ENCODE results near the gene TTC17. TPM values are rescaled to one million over a fixed set of nuclear protein-coding genes. Genes with fewer than 3 reads are reported as not detected.

Gene TTC17
- total RNA-seq, 1 donor from 2014 or later: 94.4 TPM

DNA sequence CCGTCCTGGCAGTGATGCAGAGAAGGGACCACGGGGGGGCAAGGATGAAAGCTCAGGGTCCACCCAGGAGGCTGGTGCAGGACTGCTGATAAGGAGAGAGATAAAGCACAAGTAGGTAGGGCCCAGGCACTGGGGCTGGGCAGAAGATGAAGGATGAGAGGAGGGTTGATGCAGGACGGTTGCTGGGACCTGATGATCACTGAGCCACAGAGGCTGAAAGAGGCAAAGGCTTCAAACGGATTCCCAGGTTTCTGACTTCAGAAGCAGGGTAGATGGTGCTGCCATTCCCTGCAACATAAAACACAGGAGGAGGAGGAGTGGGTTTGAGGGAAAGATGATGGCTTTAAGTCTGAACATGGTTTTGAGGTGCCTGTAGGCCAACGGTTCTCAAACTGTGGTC is 148.5 kb downstream of the TTC17 start:
- intact Hi-C loops (cut with DNase I): no loop called here
- TF ChIP-seq, protein P1, sequence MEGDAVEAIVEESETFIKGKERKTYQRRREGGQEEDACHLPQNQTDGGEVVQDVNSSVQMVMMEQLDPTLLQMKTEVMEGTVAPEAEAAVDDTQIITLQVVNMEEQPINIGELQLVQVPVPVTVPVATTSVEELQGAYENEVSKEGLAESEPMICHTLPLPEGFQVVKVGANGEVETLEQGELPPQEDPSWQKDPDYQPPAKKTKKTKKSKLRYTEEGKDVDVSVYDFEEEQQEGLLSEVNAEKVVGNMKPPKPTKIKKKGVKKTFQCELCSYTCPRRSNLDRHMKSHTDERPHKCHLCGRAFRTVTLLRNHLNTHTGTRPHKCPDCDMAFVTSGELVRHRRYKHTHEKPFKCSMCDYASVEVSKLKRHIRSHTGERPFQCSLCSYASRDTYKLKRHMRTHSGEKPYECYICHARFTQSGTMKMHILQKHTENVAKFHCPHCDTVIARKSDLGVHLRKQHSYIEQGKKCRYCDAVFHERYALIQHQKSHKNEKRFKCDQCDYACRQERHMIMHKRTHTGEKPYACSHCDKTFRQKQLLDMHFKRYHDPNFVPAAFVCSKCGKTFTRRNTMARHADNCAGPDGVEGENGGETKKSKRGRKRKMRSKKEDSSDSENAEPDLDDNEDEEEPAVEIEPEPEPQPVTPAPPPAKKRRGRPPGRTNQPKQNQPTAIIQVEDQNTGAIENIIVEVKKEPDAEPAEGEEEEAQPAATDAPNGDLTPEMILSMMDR (IDR thresholded peaks at IDR 0.05): no peak
- Histone ChIP-seq H3K9me3 (no peaks in the 10 kb centered on the region), H3K4me3 (no peak overlapping the region), H3K4me1 (no peaks in the 10 kb centered on the region), H3K27me3 (no peaks in the 10 kb centered on the region), H3K27ac (no peak overlapping the region), H3K36me3 (no peaks in the 10 kb centered on the region)
- ATAC-seq: no peak
- DNase-seq: no peak

DNA sequence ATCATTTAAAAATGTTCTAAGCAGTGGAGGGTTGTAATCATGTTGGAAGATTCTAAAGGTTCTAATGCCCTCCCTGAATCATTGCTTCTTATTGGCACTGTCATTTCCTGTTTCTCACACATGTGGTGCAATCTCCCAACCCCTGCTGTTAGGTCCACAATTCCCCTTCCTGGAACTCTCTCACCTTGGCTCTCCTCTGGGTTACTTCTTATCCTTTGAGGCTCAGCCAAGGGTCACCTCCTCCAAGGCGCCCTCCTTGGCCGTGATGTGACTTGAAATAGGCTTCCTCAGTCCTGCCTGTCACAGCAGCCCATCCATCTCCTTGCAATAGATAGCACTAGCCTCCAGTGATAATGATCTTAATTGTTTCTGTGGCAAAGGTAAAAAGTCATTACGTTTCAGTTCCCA is 149.8 kb downstream of the TTC17 start:
- intact Hi-C loops (cut with DNase I): no loop called here
- Histone ChIP-seq H3K36me3 (no peaks in the 10 kb centered on the region), H3K4me3 (no peak overlapping the region), H3K27ac (no peak overlapping the region), H3K4me1 (no peaks in the 10 kb centered on the region), H3K27me3 (no peaks in the 10 kb centered on the region), H3K9me3 (no peaks in the 10 kb centered on the region)
- TF ChIP-seq, protein P1 (IDR thresholded peaks at IDR 0.05): no peak
- no peak for DNase-seq
- no peak for ATAC-seq

DNA sequence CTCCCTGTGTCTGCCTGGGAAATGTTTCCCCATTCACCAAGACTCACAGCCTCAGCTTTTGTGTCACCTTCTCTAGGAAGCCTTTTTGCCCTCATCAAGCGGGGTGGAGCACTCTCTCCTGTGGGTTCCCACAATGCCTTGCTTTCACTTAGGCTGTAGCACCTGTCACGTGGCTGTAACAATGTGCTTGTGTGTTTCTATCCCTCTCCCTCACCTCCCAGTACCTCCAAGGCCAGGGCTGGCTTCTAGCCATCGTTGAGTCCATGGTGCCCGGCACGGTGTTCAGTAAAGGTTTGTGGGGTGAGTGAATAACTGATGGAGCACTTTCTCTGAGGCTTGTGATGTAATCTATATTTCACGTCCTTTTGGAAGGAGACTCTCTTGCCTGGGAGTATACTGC is 153.2 kb downstream of the TTC17 start:
- ATAC-seq (no peak), DNase-seq (no peak)
- Histone ChIP-seq H3K36me3 (no peaks in the 10 kb centered on the region), H3K27me3 (peaks cover 8% of the 10 kb centered on the region), H3K4me1 (no peaks in the 10 kb centered on the region), H3K27ac (no peak overlapping the region), H3K9me3 (no peaks in the 10 kb centered on the region), H3K4me3 (no peak overlapping the region)
- TF ChIP-seq, protein P1 (IDR thresholded peaks at IDR 0.05): no peak
- intact Hi-C loops (cut with DNase I): no loop called here

DNA sequence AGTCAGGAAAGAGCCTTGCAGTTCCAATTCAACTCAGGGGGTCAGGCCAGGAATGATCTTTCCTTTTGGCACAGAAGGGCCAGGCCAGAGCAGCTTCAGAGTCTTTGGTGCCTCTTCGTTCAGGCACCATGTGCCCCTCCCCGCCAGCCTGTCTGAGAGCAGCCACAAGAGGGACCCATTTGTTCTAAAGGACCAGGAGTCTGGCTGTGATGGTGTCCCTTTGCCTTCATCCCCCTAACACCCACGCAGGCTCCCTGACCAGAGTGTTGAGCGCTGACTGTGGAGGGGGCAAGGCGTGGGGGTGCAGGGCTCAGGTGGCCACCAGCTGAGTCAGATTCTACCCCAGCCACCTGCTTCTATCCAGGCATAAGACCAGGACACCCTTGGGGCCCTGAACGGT is 156.4 kb downstream of the TTC17 start:
- ATAC-seq: no peak

DNA sequence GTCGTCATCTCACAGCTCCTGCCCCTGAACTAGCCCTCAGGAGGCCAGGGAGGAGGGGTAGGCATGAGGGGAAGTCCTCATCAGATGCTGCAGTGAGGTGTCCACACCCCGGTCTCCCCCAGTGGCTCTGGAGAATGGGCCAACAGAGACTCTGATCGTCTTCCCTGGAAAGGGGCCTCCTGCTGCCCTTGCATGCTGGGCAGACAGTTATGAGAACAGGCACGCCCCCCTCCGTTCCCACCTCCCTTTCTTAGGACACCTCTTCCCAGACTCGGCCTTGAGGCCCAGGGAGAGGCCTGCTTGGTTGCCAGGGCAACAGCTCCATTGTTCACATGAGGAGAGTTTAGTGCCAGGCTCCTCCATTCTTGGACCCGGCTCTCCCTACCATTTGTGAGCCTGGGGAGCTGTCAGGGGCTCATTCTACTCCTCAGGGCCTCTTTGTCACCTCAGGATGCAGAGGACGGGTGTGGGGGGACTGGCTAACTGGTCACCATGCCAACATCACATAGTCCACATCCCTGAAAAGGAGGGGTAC is 157.7 kb downstream of the TTC17 start:
- Histone ChIP-seq H3K9me3 (no peaks in the 10 kb centered on the region), H3K27ac (no peak overlapping the region), H3K4me3 (no peak overlapping the region), H3K27me3 (peaks cover 10% of the 10 kb centered on the region), H3K36me3 (no peaks in the 10 kb centered on the region), H3K4me1 (no peaks in the 10 kb centered on the region)
- intact Hi-C loops (cut with DNase I): no loop called here
- TF ChIP-seq, protein P1 (IDR thresholded peaks at IDR 0.05): no peak
- no peak for DNase-seq
- ATAC-seq: no peak

More for the DNA sequence above, 156.4 kb downstream of the TTC17 start:
- no peak for DNase-seq
- no peaks in the 10 kb centered on the region for H3K36me3 ChIP-seq
- H3K27ac ChIP-seq: no peak overlapping the region
- intact Hi-C loops (cut with DNase I): no loop called here
- H3K9me3 ChIP-seq: no peaks in the 10 kb centered on the region
- TF ChIP-seq, protein P1 (IDR thresholded peaks at IDR 0.05): no peak
- no peaks in the 10 kb centered on the region for H3K4me1 ChIP-seq
- H3K4me3 ChIP-seq: no peak overlapping the region
- peaks cover 10% of the 10 kb centered on the region for H3K27me3 ChIP-seq

DNA sequence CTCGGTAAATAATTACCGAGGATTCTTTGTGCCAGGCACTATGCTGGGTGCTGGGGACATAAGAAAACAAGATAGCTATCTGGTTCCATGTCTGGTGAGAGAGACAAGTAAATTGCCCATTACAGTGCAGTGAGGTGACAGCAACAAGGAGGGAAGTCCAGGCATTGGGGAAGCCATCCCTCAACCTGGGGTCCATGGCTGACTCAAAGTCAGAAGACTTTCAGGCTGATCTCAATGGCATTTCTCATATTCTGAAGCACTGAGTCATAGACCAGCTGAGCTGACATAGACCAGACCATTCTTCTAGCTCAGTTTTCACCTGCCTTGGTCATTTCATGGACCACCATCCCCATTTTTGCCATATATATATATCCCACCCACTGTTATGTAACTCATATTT is 158.8 kb downstream of the TTC17 start:
- ATAC-seq (no peak), DNase-seq (no peak)
- Histone ChIP-seq H3K9me3 (no peaks in the 10 kb centered on the region), H3K4me1 (no peaks in the 10 kb centered on the region), H3K27me3 (peaks cover 10% of the 10 kb centered on the region), H3K4me3 (no peak overlapping the region), H3K36me3 (no peaks in the 10 kb centered on the region), H3K27ac (no peak overlapping the region)
- TF ChIP-seq, protein P1 (IDR thresholded peaks at IDR 0.05): no peak
- intact Hi-C loops (cut with DNase I): no loop called here

Measured in upper lobe of right lung (tissue), 1 donor.